OCI-LY3 (cell line): ENCODE measurements around the gene KLHL25.

Source experiments
- CTCF ChIP-seq: fragments of 200-600, 300-600 bp; sonication (generic); IDR thresholded peaks from 2 replicates; pipeline ENCODE4 v1.5.1; 2014; ENCODE audit warnings: antibody characterized with exemption, low read length, low read depth
- EZH2phosphoT487 ChIP-seq: fragments of 200-600 bp; shearing (Covaris generic); IDR thresholded peaks from 2 replicates; pipeline ENCODE4 v1.6.1; 2018; ENCODE audit warnings: antibody characterized with exemption, mixed run types, low read depth

GRCh38 chr15:85725019-85725418 lies 69.7 kb downstream of the KLHL25 start:
- TF ChIP-seq EZH2phosphoT487 (no peak), CTCF (no peak)
